NK-92 (cell line): Measurements from ENCODE around the gene CLEC4F.

Experiments used
- DNase-seq: peaks from one replicate; lab custom pipeline; 2025; ENCODE audit not compliant: unreplicated experiment; lab: John Stamatoyannopoulos, UW

Gene CLEC4F

DNA sequence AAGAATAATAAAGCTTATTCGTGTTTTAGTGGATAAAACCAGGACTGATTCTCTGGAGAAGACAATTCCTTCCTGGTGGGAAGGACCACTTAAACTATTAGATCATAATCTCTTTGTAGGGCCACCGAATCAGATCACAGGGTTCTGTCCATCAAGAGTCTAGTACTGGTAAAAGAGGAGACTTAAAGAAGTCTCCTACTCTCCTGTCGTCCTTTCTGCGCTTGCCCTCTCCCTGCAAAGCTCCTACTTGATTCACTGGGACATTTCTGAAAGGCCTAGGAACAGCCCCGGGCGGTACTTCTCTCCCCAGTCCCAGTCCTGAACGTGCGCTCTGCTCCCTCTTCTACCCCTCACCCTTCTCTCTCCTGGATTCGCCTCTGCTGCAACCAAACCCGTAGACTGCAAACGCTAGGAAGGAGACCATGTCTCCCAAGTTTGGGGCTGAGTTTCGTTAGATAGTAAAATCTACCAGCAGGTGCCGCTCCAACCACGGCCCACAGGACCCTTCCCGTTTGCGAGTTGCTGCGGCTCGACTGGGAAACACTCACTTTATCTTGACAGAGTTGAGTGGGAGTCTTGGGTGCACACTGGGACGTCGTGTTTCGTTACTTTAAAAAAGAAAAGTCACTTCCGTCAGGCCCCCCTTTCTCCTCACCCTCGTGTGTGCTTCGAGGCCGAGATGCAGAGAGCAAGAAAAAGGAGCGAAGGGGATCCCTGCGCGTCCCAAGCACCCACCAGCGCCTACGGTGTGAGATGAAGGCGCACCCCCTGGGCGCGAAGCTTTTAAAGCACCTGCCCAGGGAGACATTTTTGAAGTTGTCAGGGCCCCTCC is 30.9 kb downstream of the CLEC4F start:
- DNase-seq: no peak

DNA sequence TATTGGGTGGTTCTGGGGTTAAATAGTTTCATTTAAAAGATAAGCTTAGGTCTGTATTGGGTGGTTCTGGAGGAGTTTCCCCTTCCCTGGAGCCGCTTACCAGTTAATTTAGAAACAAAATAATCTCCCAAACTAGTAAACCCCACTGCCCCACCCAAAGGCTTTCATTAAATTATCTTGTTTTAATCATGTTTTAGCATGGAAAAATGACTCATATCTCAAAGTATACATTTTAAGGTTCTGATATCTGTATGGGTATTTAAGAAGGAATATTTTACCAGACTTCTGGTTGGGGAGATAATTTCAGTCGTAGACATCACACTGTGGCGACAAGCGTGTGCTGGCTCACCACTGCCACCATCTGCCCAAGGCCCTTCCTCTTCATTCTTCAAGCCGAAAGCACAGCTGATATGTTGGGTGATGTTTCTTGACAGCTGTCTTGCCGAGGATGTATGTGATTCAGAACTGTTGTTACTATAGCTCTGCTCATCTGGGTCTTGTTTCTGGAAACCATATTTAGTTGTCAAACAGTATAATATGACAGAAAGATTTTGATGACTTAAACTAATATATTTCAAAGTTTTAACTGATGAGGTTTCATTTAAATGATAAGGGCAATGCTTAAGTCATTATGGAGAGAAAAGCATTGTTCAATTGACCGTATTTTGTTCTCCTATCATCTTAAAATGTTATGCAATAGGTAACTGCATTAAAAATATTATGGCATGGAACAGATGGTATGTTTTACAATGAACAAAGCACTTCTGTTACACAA is 35.1 kb downstream of the CLEC4F start:
- DNase-seq: no peak

DNA sequence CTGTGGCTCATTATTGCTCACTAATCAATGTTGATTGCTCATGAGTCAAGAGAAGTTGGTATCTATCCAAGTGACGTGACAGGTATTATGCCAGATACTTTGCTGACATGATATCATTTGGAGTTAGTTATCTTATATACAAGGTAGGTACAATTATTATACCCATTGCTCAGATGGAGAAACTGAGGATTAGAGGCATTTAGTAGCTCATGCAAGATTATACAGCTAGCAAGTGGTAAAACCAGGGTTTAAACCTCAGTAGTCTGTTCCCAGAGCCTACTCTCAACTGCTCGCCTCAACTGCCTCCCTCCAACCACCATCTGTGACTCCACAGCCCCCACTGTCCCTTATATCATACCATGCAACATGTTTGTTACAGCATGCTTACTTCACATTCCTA is 36.1 kb downstream of the CLEC4F start:
- no peak for DNase-seq

DNA sequence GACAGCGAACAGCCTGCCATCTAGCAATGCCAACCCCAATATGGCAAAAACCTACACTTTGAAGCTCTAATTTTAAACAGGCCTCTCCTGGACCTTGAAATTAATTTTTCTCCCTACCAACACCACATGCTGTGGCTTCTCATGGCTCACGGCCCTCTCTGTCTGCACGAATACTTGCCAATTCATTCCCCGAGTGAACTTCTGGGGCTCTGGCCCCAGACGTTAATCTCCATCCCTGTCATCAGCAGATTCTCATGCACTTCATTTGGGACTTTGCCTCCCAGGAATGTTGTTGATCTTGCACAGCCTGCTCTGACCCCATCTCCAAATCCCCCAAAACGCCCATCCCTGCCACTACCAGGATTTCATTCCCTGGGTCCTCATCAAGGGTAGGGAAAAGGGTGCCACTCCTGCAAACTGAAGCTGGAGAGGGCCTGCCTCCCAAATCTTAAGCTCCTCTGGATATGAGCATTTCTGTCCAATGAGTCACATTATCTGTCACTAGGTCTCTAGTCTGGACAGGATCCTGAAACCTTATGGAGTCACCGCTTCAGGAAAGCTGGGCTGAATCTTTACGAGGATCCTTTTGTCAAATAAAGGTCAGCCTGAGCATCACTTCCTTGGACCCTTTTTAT is 40.4 kb downstream of the CLEC4F start:
- DNase-seq: no peak

DNA sequence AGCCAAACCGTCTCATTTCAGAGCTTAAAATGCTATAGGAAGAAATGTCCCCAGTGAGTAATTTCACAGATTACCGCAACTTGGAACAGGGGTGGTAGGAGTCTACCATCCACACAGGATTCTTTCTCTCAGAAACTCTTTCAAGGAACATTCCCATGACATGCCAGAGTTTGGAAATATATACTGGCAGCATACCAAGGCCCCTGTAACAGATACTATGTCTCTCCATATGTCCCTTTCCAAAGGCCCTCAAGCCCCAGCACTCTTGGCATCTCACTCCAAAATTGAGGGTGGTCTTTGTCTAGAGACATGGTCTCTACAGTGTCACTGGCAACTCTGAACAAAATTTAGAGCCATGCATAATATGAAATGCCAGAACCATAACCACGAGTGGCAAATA is 40.9 kb downstream of the CLEC4F start:
- no peak for DNase-seq

DNA sequence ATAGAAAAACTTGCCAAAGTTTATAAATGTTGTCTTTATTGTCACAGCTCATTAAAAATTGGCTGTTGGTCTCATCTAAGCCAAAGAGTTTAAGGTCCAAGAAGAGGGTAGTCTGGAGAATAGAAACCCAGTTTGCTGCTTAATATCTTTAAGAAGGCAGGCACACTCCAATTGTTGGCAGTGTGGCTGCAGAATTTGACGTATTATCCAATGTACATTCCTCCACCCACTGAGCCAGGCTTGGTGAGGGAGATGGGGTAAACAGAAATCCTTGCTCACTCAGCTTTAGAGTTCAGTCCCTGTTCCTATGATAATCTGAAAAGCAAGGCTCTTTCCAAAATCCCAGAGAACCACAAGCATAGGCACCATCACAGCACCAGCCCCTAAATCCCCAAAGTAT is 41.7 kb downstream of the CLEC4F start:
- no peak for DNase-seq

DNA sequence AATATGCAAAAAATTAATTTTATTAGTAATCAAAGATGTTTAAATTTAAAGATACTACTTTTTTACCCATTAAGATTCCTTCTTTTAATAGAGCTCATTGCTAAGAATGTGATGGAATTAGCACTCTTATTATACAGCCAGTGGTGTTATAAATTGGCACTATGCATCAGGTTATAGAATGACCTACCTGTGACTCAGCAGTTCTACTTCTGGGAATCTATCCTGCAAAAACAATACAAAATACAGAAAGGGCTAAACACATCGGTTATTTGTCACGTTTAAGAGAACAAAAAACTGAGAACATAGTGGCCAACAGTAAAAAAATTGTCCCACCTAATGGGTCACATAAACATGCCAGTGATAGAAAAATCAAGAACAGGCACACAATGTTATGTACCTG is 42.9 kb downstream of the CLEC4F start:
- no peak for DNase-seq

DNA sequence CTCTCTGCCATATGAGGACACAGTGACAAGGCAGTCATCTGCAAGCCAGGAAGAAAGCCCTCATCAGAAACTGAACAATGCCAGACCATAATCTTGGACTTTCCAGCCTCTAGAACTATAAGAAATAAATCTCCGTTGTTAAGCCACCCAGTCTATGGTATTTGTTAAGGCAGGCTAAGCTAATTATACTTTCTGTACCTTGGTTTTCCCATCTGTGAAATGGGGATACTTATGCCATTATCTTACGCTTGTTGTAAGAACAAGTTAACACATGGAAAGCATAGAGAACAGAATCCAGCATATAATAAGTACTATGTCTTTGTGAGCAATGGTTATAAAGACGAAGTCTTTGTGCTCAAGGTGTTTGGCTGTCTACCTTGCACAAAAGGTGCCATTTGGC is 44.1 kb downstream of the CLEC4F start:
- no peak for DNase-seq

DNA sequence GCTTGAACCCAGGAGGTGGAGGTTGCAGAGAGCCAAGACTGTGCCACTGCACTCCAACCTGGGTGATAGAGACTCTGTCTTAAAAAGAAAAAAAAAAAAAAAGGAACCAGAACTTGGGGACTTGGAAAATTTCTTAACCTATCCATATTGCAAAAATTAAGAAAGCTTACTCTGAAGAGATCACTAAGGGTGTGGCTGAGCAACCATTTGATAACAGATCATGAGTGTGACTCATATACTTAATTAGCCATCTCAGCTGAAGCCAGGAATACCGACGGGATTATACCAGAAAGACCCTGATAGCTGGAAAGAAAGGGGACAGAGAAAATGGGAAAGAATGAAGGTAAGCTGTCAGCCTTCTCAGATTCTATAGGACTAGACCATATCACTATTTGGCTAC is 45.3 kb downstream of the CLEC4F start:
- no peak for DNase-seq

DNA sequence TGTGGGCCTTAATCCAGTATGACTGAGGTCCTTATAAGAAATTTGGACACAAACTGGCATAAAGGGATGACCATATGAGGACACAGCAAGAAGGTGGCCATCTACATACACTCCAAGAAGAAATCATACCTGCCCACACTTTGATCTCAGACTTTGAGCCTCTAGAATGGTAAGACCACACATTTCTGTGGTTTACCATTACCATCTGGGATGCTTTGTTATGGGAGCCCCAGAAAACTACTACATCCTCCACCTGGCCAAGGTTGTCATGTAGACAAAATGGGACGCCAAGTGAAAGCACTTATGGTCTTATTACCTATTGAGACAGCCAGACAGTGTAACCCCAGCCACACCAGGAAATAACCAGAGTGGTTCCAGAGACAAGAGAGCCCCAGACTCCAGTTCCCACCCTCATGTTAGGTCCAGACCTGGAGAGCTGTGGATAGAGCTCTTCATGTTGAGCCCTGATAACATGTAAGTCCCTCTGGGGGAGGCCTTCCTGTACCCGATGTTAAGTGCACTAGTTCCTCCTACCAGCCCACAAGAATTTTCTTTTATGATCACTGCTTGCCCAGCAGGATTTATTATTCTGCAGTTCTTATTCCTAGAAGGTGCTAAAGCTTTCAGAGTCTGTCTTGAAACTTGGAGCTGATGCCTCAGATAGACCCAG is 47.8 kb downstream of the CLEC4F start:
- no peak for DNase-seq

DNA sequence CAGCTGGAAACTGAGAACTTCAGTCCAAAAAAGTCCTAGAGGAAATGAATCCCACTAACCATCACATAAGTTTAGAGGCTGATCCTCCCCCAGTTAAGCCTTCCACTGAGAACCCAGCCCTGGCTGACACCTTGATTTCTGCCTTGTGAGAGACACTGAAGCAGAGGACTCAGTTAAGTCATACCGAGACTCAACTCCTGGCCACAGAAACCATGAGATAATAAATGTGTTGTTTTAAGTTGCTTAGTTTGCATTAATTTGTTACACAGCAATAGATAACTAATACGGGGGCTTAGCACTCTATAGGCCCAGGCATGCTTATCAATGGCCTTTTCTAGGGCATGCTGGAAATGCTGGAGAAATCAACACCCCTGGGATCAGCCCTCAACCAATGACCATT is 49.0 kb downstream of the CLEC4F start:
- no peak for DNase-seq

DNA sequence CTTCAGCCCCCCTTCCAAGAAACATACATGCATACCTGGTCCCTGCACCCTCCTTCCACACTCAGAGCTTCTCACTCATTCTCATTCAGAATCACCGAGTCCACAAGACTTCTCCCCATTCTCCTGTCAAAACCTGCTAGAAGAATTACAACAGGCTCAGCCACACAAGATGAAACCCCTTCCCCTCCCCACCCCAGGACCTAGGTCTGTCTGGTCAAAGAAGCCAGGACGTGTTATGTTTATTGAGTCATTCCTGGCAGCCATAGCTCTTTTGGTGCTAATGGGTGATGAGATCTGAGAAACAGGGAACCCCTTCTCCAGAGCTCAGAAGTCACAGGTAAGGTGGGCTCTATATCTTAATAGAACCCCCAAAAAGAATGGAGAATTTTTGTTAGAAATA is 50.9 kb downstream of the CLEC4F start:
- no peak for DNase-seq

DNA sequence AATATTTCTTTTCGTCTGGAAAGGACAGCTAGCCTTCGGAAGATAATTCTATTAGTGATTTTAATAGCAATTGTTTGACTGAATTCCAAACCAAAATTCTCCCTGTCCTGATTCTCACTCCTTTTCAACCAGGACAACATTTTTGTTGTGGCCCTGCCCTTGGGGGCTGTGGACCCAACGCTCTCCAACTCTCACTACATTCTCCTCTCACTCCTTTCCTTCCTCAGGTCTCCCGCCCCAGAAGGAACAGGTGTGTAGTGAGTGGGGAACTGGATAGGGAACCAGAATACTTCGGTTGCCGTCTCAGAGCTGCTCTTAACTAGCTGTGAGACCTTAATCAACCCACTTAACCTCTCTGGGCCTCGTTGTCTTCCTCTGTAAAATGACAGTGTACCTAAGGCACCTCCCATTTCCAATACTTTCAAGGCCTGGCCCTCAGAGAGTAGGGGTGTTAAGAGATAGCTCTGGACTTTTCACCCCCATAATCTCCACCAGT is 51.8 kb downstream of the CLEC4F start:
- DNase-seq: no peak

DNA sequence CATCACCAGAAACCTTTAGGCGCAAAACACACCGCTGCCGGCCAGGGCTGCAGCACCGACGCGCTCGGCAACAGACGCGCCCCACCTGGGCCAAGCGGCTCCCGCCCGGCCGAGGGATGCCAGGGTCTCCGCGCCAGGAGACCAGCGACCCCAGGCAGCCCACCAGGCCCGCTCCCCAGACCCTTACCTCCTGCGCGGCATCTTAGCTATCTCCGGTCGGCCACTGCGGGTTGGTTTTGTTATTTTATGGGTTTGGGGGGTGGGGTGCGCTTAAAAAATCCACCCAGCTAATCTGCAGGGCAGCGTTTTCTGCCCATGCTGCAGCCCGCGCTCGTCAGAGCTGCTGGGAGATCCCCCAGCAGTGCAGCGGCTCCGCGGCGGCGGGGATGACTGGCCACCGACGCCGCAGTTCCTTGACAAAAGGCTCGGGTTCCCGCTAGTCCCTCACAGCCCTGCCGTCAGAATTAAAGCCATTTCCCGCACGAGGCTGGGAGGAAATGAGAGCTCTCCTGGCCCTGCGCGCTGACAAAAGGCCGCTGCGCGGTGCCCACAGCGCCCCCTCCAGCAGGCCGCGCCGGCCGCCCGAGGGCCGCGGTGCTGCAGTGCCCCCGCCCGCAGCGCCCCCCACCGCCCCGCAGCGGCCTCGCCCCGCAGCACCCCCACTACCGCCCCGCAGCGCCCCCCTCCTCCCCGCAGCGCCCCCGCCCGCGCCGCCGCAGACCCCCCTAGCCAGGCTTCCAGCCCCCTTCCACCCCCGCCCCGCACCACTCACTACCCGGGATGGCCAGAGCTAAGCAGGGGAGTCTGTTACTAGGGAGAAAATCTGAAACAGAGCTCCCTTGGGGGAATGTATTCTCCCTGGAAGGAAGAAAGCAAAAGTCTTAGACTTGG is 52.5 kb downstream of the CLEC4F start, which contains the start of gene ADD2:
TSS of gene ADD2 (minus strand) at position 502 of the 891 bp plus-strand sequence. CDS start 61,792 bp downstream, outside the sequence.
- no peak for DNase-seq

DNA sequence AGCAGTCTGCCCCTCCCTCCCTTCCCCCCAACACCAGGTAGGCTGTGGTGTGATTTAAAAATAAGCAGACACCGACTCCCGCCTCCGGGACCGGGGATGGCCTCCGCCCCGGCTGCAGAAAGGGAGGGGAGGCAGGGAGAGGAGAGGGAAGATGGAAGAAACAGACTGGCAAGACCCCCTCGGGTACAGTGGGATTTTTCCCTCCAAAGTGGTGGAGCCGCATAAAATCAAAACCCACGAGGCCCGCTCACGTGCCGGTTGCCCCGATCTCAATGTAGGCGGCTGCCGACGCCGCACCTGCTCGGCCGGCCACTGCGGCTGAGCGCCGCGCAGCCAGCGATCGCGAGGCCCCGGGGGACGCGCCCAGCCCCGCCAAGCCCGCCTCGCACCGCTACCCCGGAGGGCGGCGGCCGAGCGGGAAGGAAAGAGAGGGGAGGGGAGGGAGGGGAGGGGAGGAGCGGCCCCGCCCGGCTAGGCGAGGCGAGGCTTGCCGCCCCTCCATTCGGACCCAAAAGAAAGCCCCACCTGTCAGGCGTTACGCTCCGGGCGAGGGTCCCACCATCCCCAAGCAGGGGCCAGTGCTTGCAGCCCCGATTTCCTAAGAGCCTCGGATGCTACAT is 53.2 kb downstream of the CLEC4F start:
- no peak for DNase-seq

DNA sequence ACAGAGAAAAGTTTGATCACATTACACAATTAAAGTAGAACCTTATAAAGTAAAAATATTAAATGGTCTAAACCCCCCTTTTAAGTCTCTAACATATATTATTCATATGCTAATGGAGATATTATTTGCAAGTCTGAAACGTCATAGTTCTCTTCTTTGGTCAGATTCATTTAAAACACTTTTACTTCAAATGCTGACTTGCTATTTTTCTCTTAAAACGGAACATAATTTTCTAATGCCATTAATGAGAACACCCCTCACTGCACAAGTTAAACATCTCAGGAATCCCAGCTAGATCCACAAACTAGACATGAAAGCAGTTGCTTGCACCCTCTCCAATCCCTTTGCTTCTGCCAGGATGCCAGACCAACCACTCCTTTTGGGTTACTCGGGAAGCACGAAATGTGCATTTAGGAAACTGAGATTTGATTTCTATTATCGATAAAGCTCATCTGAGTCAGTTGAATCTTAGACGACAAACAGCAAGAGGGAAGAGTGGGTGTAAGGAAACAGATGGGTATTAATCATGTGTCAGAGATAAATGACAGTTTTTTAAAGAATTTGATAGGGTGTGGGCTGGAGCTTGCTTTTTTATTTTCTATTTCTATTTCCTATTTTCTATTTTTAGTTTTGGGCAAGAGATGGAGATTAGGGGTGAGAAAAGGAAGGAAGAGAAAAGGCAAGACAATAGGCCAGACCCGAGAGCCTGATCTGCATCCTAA is 53.9 kb downstream of the CLEC4F start:
- no peak for DNase-seq

DNA sequence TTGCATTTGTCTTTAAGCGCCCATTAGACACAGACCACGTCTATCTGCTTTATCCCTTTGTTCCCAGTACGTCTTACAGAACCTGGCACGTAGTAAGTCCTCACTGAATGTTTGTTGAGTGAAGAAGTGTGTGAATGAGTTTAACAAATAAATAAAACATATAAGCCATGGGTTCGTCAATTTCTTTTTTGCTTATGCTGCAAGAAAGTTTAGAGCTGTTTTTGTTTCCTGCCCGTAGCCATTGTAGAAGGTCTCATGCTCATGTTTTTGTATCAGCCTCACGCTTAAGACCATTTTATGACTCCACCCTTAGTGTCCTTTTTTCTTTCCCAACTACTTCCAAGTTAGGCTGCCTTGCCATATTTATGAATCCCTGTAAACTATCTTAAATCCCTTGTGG is 54.9 kb downstream of the CLEC4F start:
- no peak for DNase-seq

DNA sequence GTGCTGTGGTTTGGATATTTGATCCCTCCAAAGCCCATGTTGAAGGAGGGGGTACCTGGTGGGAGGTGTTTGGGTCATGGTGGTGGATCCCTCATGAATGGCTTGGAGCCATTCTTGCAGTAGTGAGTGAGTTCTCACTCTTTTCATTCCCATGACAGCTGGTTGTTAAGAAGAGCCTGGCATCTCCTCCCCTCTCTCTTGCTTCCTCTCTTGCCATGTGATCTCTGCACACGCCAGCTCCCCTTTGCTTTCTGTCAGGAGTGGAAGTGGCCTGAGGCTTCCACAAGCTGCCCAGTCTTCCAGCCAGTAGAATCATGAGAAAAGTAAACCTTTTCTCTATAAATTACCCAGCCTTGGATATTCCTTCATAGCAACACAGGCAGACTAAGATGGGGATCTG is 61.0 kb downstream of the CLEC4F start:
- DNase-seq: no peak
